RPMI7951 (cell line): ENCODE data around the gene S100Z. TPM values are rescaled to one million over a fixed set of nuclear protein-coding genes. Genes with fewer than 3 reads are reported as not detected.
"Not testable (repeated sequence)": the region's sequence is repeated elsewhere in the genome, so short reads cannot be mapped to it uniquely, and the experiment has no call there.

ENCODE experiments used
- DNase-seq: peaks from one replicate; pipeline ENCODE4 v3.0.0-alpha.2; 2012; ENCODE audit warnings: low read depth
- total RNA-seq: library from RNA; depleted of rRNA; stranded (reverse); fragments of >200 nt; shearing (Covaris generic); gene quantifications from 2 replicates; pipeline ENCODE4 v1.2.3, GENCODE V29; 2014; rRNA removed

The S100Z gene
- total RNA-seq: 0.48 TPM in 1 of 2 replicates, not detected in the other

- DNase-seq: no peak
These were observed at the start of gene S100Z for GRCh38 chr5:76849419-76850291. Gene S100Z (plus strand): TSS chr5:76850014. CDS start chr5:76875360, 25,346 bp downstream.

GRCh38 chr5:76800579-76800978 is 49.2 kb upstream of the S100Z start:
- DNase-seq: no peak

GRCh38 chr5:76801159-76801802 is 48.5 kb upstream of the S100Z start:
- peak; percentile 82 for DNase-seq

GRCh38 chr5:76801803-76802195 is 48.0 kb upstream of the S100Z start:
- DNase-seq: no peak

GRCh38 chr5:76804266-76804665 is 45.5 kb upstream of the S100Z start:
- no peak for DNase-seq

GRCh38 chr5:76805821-76806505 is 43.9 kb upstream of the S100Z start:
- DNase-seq: peak; percentile 98

GRCh38 chr5:76807296-76807695 is 42.5 kb upstream of the S100Z start:
- DNase-seq: peak; percentile 83

- DNase-seq: no peak
These were observed 41.6 kb upstream of the S100Z start for GRCh38 chr5:76808141-76808691.

GRCh38 chr5:76809141-76809540 is 40.7 kb upstream of the S100Z start:
- DNase-seq: no peak

- DNase-seq: no peak
These were observed 39.6 kb upstream of the S100Z start for GRCh38 chr5:76810236-76810635.

GRCh38 chr5:76811214-76811613 is 38.6 kb upstream of the S100Z start:
- peak; percentile 71 for DNase-seq

GRCh38 chr5:76812209-76812608 is 37.6 kb upstream of the S100Z start:
- not testable (repeated sequence) for DNase-seq

GRCh38 chr5:76813982-76814562 is 35.7 kb upstream of the S100Z start:
- peak; percentile 98 for DNase-seq

GRCh38 chr5:76816110-76816831 is 33.5 kb upstream of the S100Z start:
- peak; percentile 54 for DNase-seq

GRCh38 chr5:76818844-76819831 is 30.7 kb upstream of the S100Z start, which contains the start of gene F2RL1:
Gene F2RL1 (plus strand): TSS chr5:76819030. CDS start chr5:76819183, 153 bp downstream.
- peak; percentile 69 for DNase-seq

- DNase-seq: no peak
These were observed 29.8 kb upstream of the S100Z start for GRCh38 chr5:76819851-76820525.

- no peak for DNase-seq
These were observed 29.3 kb upstream of the S100Z start for GRCh38 chr5:76820526-76820890.

- no peak for DNase-seq
These were observed 28.7 kb upstream of the S100Z start for GRCh38 chr5:76821136-76821535.

- DNase-seq: not testable (repeated sequence)
These were observed 27.6 kb upstream of the S100Z start for GRCh38 chr5:76822105-76822731.
